T-helper 17 cell (primary cell): ENCODE results near the gene CEMIP. TPM values are rescaled to one million over a fixed set of nuclear protein-coding genes. Genes with fewer than 3 reads are reported as not detected.
"Not testable (repeated sequence)": the region's sequence is repeated elsewhere in the genome, so short reads cannot be mapped to it uniquely, and the experiment has no call there.

Experiments
- ATAC-seq: fragments of 150-1000 bp; cut with Tn5 transposase; 2 replicates; pipeline ENCODE4 v1.10.0; 2021; ENCODE audit warnings: mild to moderate bottlenecking, moderate library complexity
- DNase-seq, 3 donors: peaks; one replicate each; pipeline versions ENCODE4 v3.0.0 to v3.0.0-alpha.2; 2020 to 2021
- H3K9me3 ChIP-seq: one replicate; pipeline ENCODE4 v1.7.0; 2013; ENCODE audit warnings: low read length, mild to moderate bottlenecking; ENCODE audit not compliant: control insufficient read depth, poor library complexity, severe bottlenecking
- H3K27ac Mint-ChIP-seq: one replicate; pipeline ENCODE4 v1.8.0; 2022; ENCODE audit warnings: mild to moderate bottlenecking, moderate library complexity, mixed read lengths
- H3K27me3 Mint-ChIP-seq: one replicate; pipeline ENCODE4 v1.8.0; 2022; ENCODE audit warnings: mixed read lengths
- H3K36me3 Mint-ChIP-seq: one replicate; pipeline ENCODE4 v1.8.0; 2022; ENCODE audit warnings: low read depth, mixed read lengths
- H3K4me1 Mint-ChIP-seq: one replicate; pipeline ENCODE4 v1.8.0; 2022; ENCODE audit warnings: mild to moderate bottlenecking, mixed read lengths
- H3K4me3 Mint-ChIP-seq: one replicate; pipeline ENCODE4 v1.8.0; 2022; ENCODE audit warnings: mild to moderate bottlenecking, moderate library complexity, mixed read lengths
- total RNA-seq, 4 donors: library from RNA in 2 of 4; stranded (reverse) in 2 of 4; gene quantifications; one replicate each; pipeline ENCODE4 v1.2.3 and lab custom pipeline; 2022 to 2026

CEMIP gene
- total RNA-seq, 2 donors from 2014 or later: 0.15 to 0.42 TPM

GRCh38 chr15:80747317-80748053 is 31.7 kb upstream of the CEMIP start:
- no peaks in the 10 kb centered on the region for H3K9me3 ChIP-seq
- H3K4me1 Mint-ChIP-seq: peaks cover 5% of the 10 kb centered on the region
- H3K27ac Mint-ChIP-seq: no peak overlapping the region
- H3K36me3 Mint-ChIP-seq: peaks cover 5% of the 10 kb centered on the region
- H3K4me3 Mint-ChIP-seq: no peak overlapping the region
- DNase-seq: no peak
- H3K27me3 Mint-ChIP-seq: no peaks in the 10 kb centered on the region
- no peak for ATAC-seq

- Mint-ChIP-seq H3K27me3 (no peaks in the 10 kb centered on the region), H3K27ac (no peak overlapping the region), H3K4me1 (peaks cover 2% of the 10 kb centered on the region), H3K4me3 (no peak overlapping the region), H3K36me3 (peaks cover 5% of the 10 kb centered on the region)
- H3K9me3 ChIP-seq: no peaks in the 10 kb centered on the region
- ATAC-seq (no peak), DNase-seq (no peak)
Observed at GRCh38 chr15:80749589-80749988, 29.6 kb upstream of the CEMIP start.

GRCh38 chr15:80750575-80750974 is 28.6 kb upstream of the CEMIP start:
- H3K27ac Mint-ChIP-seq: no peak overlapping the region
- no peak overlapping the region for H3K4me3 Mint-ChIP-seq
- no peaks in the 10 kb centered on the region for H3K27me3 Mint-ChIP-seq
- H3K36me3 Mint-ChIP-seq: peaks cover 5% of the 10 kb centered on the region
- H3K9me3 ChIP-seq: no peaks in the 10 kb centered on the region
- DNase-seq (no peak), ATAC-seq (no peak)
- H3K4me1 Mint-ChIP-seq: peaks cover 2% of the 10 kb centered on the region

GRCh38 chr15:80752204-80752603 is 27.0 kb upstream of the CEMIP start:
- peaks cover 3% of the 10 kb centered on the region for H3K36me3 Mint-ChIP-seq
- DNase-seq (no peak), ATAC-seq (no peak)
- no peaks in the 10 kb centered on the region for H3K27me3 Mint-ChIP-seq
- H3K4me3 Mint-ChIP-seq: no peak overlapping the region
- H3K9me3 ChIP-seq: no peaks in the 10 kb centered on the region
- peaks cover 2% of the 10 kb centered on the region for H3K4me1 Mint-ChIP-seq
- no peak overlapping the region for H3K27ac Mint-ChIP-seq

- ATAC-seq: no peak
Observed at GRCh38 chr15:80753161-80753560, 26.0 kb upstream of the CEMIP start.

GRCh38 chr15:80754014-80754413 is 25.2 kb upstream of the CEMIP start:
- Mint-ChIP-seq H3K36me3 (peaks cover 3% of the 10 kb centered on the region), H3K27me3 (no peaks in the 10 kb centered on the region), H3K4me1 (no peaks in the 10 kb centered on the region), H3K4me3 (no peak overlapping the region), H3K27ac (no peak overlapping the region)
- no peaks in the 10 kb centered on the region for H3K9me3 ChIP-seq
- ATAC-seq: no peak
- no peak for DNase-seq

More at GRCh38 chr15:80753161-80753560, 26.0 kb upstream of the CEMIP start:
- Mint-ChIP-seq H3K27me3 (no peaks in the 10 kb centered on the region), H3K27ac (no peak overlapping the region), H3K4me3 (no peak overlapping the region), H3K4me1 (no peaks in the 10 kb centered on the region), H3K36me3 (peaks cover 3% of the 10 kb centered on the region)
- H3K9me3 ChIP-seq: no peaks in the 10 kb centered on the region
- no peak for DNase-seq

GRCh38 chr15:80755885-80756284 is 23.3 kb upstream of the CEMIP start:
- ATAC-seq: no peak
- Mint-ChIP-seq H3K36me3 (no peaks in the 10 kb centered on the region), H3K4me3 (no peak overlapping the region), H3K27ac (no peak overlapping the region), H3K4me1 (no peaks in the 10 kb centered on the region), H3K27me3 (no peaks in the 10 kb centered on the region)
- DNase-seq: no peak
- H3K9me3 ChIP-seq: no peaks in the 10 kb centered on the region

- H3K36me3 Mint-ChIP-seq: no peaks in the 10 kb centered on the region
- H3K9me3 ChIP-seq: no peaks in the 10 kb centered on the region
- H3K27me3 Mint-ChIP-seq: no peaks in the 10 kb centered on the region
- H3K4me1 Mint-ChIP-seq: no peaks in the 10 kb centered on the region
- no peak for ATAC-seq
- H3K27ac Mint-ChIP-seq: no peak overlapping the region
- H3K4me3 Mint-ChIP-seq: no peak overlapping the region
- DNase-seq: no peak
Observed at GRCh38 chr15:80758130-80758745, 20.9 kb upstream of the CEMIP start.

GRCh38 chr15:80760960-80761359 is 18.2 kb upstream of the CEMIP start:
- Mint-ChIP-seq H3K27me3 (no peaks in the 10 kb centered on the region), H3K36me3 (no peaks in the 10 kb centered on the region), H3K4me3 (no peak overlapping the region), H3K27ac (no peak overlapping the region), H3K4me1 (no peaks in the 10 kb centered on the region)
- no peak for DNase-seq
- no peak for ATAC-seq
- H3K9me3 ChIP-seq: no peaks in the 10 kb centered on the region

- no peaks in the 10 kb centered on the region for H3K27me3 Mint-ChIP-seq
- H3K4me3 Mint-ChIP-seq: no peak overlapping the region
- H3K36me3 Mint-ChIP-seq: no peaks in the 10 kb centered on the region
- no peak for DNase-seq
- H3K27ac Mint-ChIP-seq: no peak overlapping the region
- ATAC-seq: no peak
- no peaks in the 10 kb centered on the region for H3K9me3 ChIP-seq
- H3K4me1 Mint-ChIP-seq: no peaks in the 10 kb centered on the region
Observed at GRCh38 chr15:80761754-80762153, 17.4 kb upstream of the CEMIP start.

GRCh38 chr15:80763235-80763634 is 15.9 kb upstream of the CEMIP start:
- H3K4me3 Mint-ChIP-seq, H3K36me3 Mint-ChIP-seq, H3K4me1 Mint-ChIP-seq, H3K27me3 Mint-ChIP-seq, DNase-seq, H3K27ac Mint-ChIP-seq, ATAC-seq, H3K9me3 ChIP-seq: not testable (repeated sequence)

- H3K36me3 Mint-ChIP-seq: no peaks in the 10 kb centered on the region
- ATAC-seq (no peak), DNase-seq (no peak)
- H3K27ac Mint-ChIP-seq: no peak overlapping the region
- peaks cover 15% of the 10 kb centered on the region for H3K27me3 Mint-ChIP-seq
- no peak overlapping the region for H3K4me3 Mint-ChIP-seq
- H3K4me1 Mint-ChIP-seq: no peaks in the 10 kb centered on the region
- no peaks in the 10 kb centered on the region for H3K9me3 ChIP-seq
Observed at GRCh38 chr15:80764535-80764934, 14.6 kb upstream of the CEMIP start.

- Mint-ChIP-seq H3K4me1 (no peaks in the 10 kb centered on the region), H3K27me3 (peaks cover 27% of the 10 kb centered on the region), H3K4me3 (no peak overlapping the region), H3K27ac (no peak overlapping the region), H3K36me3 (no peaks in the 10 kb centered on the region)
- H3K9me3 ChIP-seq: no peaks in the 10 kb centered on the region
- ATAC-seq (no peak), DNase-seq (no peak)
Observed at GRCh38 chr15:80766275-80766674, 12.9 kb upstream of the CEMIP start.

- ATAC-seq (no peak), DNase-seq (no peak)
- Mint-ChIP-seq H3K27ac (no peak overlapping the region), H3K4me3 (no peak overlapping the region), H3K27me3 (peaks cover 39% of the 10 kb centered on the region), H3K4me1 (no peaks in the 10 kb centered on the region), H3K36me3 (no peaks in the 10 kb centered on the region)
- H3K9me3 ChIP-seq: no peaks in the 10 kb centered on the region
Observed at GRCh38 chr15:80768158-80768557, 11.0 kb upstream of the CEMIP start.
